Smooth muscle cell (in vitro differentiated cells): ENCODE measurements around the gene CLSTN1. TPM values are rescaled to one million over a fixed set of nuclear protein-coding genes. Genes with fewer than 3 reads are reported as not detected.
"Not testable (repeated sequence)": the region's sequence is repeated elsewhere in the genome, so short reads cannot be mapped to it uniquely, and the experiment has no call there.

Source experiments
- DNase-seq: peaks from one replicate; lab custom pipeline; 2025; ENCODE audit not compliant: unreplicated experiment; lab: John Stamatoyannopoulos, UW
- H2AFZ ChIP-seq: fragments of 200-600 bp; sonication (generic); 2 replicates; pipeline ENCODE4 v1.6.0; 2016; ENCODE audit warnings: antibody characterized with exemption, low read depth, mild to moderate bottlenecking
- H3F3A ChIP-seq: fragments of 200-600 bp; sonication (generic); 2 replicates; pipeline ENCODE4 v1.6.0; 2017; ENCODE audit warnings: antibody characterized with exemption, low read depth
- H3K27ac ChIP-seq: fragments of 200-600 bp; sonication (generic); 2 replicates; pipeline ENCODE4 v1.5.1; 2016; ENCODE audit warnings: low read depth, mild to moderate bottlenecking
- H3K27me3 ChIP-seq: fragments of 200-600 bp; sonication (generic); 2 replicates; pipeline ENCODE4 v1.6.1; 2016; ENCODE audit warnings: low read depth, mild to moderate bottlenecking
- H3K36me3 ChIP-seq: fragments of 200-600 bp; sonication (generic); 2 replicates; pipeline ENCODE4 v1.5.1; 2016; ENCODE audit warnings: low read depth
- H3K4me1 ChIP-seq: fragments of 200-600 bp; sonication (generic); 2 replicates; pipeline ENCODE4 v1.5.1; 2016; ENCODE audit warnings: low read depth
- H3K4me2 ChIP-seq: fragments of 200-600 bp; sonication (generic); 2 replicates; pipeline ENCODE4 v1.6.0; 2016; ENCODE audit warnings: mild to moderate bottlenecking
- H3K4me3 ChIP-seq: fragments of 200-600 bp; sonication (generic); 2 replicates; pipeline ENCODE4 v1.5.1; 2016; ENCODE audit warnings: mild to moderate bottlenecking
- H3K79me2 ChIP-seq: fragments of 200-600 bp; sonication (generic); 2 replicates; pipeline ENCODE4 v1.6.0; 2016; ENCODE audit warnings: low read depth, mild to moderate bottlenecking
- H3K9ac ChIP-seq: fragments of 200-600 bp; sonication (generic); 2 replicates; pipeline ENCODE4 v1.6.0; 2016; ENCODE audit warnings: low read depth
- H3K9me3 ChIP-seq: fragments of 200-600 bp; sonication (generic); replicated peaks from 2 replicates; pipeline ENCODE4 v1.5.1; 2016; ENCODE audit warnings: low read depth
- H4K20me1 ChIP-seq: fragments of 200-600 bp; sonication (generic); 2 replicates; pipeline ENCODE4 v1.6.0; 2016; ENCODE audit warnings: low read depth
- CTCF ChIP-seq: fragments of 200-600 bp; sonication (generic); IDR thresholded peaks from 2 replicates; pipeline ENCODE4 v1.5.1; 2017; ENCODE audit warnings: borderline replicate concordance, mild to moderate bottlenecking, antibody characterized with exemption; ENCODE audit not compliant: insufficient read depth, poor library complexity, severe bottlenecking
- WGBS: methylation state at CpG from one replicate; pipeline ENCODE4 v1.1.7; 2016; ENCODE audit warnings: low lambda C conversion rate; 5-methylcytosine and 5-hydroxymethylcytosine counted together
- polyA plus RNA-seq: library from polyadenylated mRNA; unstranded; fragments of >200 nt; fragmentation: Nextera tagmentation; extraction: Ambion mirVana; gene quantifications from 2 replicates; pipeline ENCODE4 v1.2.1, GENCODE V29; 2016
- total RNA-seq: library from RNA; depleted of rRNA; stranded (reverse); fragments of >200 nt; gene quantifications from 2 replicates; pipeline ENCODE4 v1.2.3, GENCODE V29; 2014

CLSTN1 gene
- total and polyA plus RNA-seq, 2 experiments from 2014 or later, result 51.3 to 83.5 TPM

GRCh38 chr1:9763914-9764313 is 59.9 kb downstream of the CLSTN1 start:
- peaks cover 8% of the 10 kb centered on the region for H3F3A ChIP-seq
- WGBS, result 86% methylated on average over 2 of the region's 2 CpGs
- H3K36me3 ChIP-seq, result no peaks in the 10 kb centered on the region
- H2AFZ ChIP-seq, result no peak overlapping the region
- no peak overlapping the region for H3K9ac ChIP-seq
- DNase-seq, result no peak
- no peaks in the 10 kb centered on the region for H3K27me3 ChIP-seq
- no peaks in the 10 kb centered on the region for H3K9me3 ChIP-seq
- peaks cover 3% of the 10 kb centered on the region for H3K4me1 ChIP-seq
- H3K4me3 ChIP-seq, result no peak overlapping the region
- TF ChIP-seq CTCF, result no peak
- H3K27ac ChIP-seq, result no peak overlapping the region
- peaks cover 10% of the 10 kb centered on the region for H3K79me2 ChIP-seq
- no peak overlapping the region for H3K4me2 ChIP-seq
- peaks cover 52% of the 10 kb centered on the region for H4K20me1 ChIP-seq

DNA sequence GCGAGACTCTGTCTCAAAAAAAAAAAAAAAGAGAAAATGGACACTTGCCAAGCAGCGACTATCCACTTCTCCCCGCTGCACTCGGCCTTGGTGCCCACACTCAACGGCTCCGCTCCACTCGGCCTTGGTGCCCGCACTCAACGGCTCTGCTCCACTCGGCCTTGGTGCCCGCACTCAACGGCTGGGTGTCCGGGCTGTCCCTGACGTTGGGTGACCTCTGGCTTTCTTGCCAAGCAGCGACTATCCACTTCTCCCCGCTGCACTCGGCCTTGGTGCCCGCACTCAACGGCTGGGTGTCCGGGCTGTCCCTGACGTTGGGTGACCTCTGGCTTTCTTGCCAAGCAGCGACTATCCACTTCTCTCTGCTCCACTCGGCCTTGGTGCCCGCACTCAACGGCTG is 61.3 kb downstream of the CLSTN1 start:
- H2AFZ ChIP-seq, H3K27me3 ChIP-seq, H3K9me3 ChIP-seq, H3K27ac ChIP-seq, DNase-seq, H3F3A ChIP-seq, H3K4me2 ChIP-seq, H3K9ac ChIP-seq, H3K4me1 ChIP-seq, H3K36me3 ChIP-seq, H3K4me3 ChIP-seq: not testable (repeated sequence)
- Histone ChIP-seq H3K79me2 (peaks cover 20% of the 10 kb centered on the region), H4K20me1 (peaks cover 66% of the 10 kb centered on the region)
- 98% methylated on average over 25 of the region's 25 CpGs for WGBS

DNA sequence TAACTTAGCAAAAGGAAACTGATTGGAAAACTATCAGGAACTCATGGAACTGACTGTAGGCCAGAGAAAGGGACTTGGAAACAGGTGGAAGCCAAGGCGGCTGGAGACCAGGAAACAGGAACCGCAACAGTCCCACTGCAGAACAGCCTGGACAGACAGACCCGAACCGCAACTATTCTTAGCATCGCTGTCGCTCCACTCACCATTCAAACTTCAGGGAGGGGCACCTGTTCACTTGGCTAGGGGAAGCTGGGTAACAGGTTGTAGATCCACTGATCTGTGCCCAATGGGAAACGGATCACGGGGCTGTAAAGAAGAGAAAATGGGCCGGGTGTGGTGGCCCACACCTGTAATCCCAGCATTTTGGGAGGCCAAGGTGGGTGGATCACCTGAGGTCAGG is 61.9 kb downstream of the CLSTN1 start:
- H3K9me3 ChIP-seq, result no peaks in the 10 kb centered on the region
- no peak overlapping the region for H3K4me2 ChIP-seq
- peaks cover 26% of the 10 kb centered on the region for H3K79me2 ChIP-seq
- peaks cover 72% of the 10 kb centered on the region for H4K20me1 ChIP-seq
- no peaks in the 10 kb centered on the region for H3K27me3 ChIP-seq
- H3K4me1 ChIP-seq, result peaks cover 3% of the 10 kb centered on the region
- DNase-seq, result no peak
- no peak for TF ChIP-seq CTCF
- 99% methylated on average over 9 of the region's 9 CpGs for WGBS
- H3K4me3 ChIP-seq, result no peak overlapping the region
- H3F3A ChIP-seq, result peaks cover 8% of the 10 kb centered on the region
- no peak overlapping the region for H3K27ac ChIP-seq
- no peaks in the 10 kb centered on the region for H3K36me3 ChIP-seq
- H2AFZ ChIP-seq, result no peak overlapping the region
- no peak overlapping the region for H3K9ac ChIP-seq

DNA sequence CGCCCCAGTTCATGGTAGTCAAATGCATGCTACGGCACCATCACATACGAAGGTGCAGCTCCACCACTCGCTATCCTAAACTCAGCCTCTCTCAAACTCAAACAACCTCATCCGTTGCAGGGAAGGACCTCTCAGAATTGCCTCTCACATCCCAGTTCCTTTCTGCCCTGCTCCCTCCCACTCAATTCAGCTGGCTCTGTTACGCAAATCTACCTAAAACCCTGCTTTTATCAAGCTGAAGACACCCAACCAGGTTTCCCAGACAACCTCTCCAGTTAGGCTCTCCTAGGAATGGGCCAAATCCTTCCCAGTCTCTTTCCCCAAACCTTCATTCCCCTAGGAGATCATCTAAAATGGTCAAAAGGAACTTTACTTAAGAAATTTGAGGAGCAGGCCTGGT is 62.9 kb downstream of the CLSTN1 start:
- Histone ChIP-seq H3K27me3 (no peaks in the 10 kb centered on the region), H3K4me2 (no peak overlapping the region), H4K20me1 (peaks cover 74% of the 10 kb centered on the region), H3K9me3 (no peaks in the 10 kb centered on the region), H2AFZ (no peak overlapping the region), H3K4me3 (no peak overlapping the region), H3K9ac (no peak overlapping the region), H3K4me1 (no peaks in the 10 kb centered on the region), H3K27ac (no peak overlapping the region), H3K79me2 (peaks cover 33% of the 10 kb centered on the region), H3K36me3 (no peaks in the 10 kb centered on the region), H3F3A (peaks cover 2% of the 10 kb centered on the region)
- 96% methylated on average over 6 of the region's 6 CpGs for WGBS
- DNase-seq, result no peak
- no peak for TF ChIP-seq CTCF
